ENCODE results near the gene OTC. TPM values are rescaled to one million over a fixed set of nuclear protein-coding genes. Genes with fewer than 3 reads are reported as not detected.

OTC gene
- total RNA-seq, 1 experiment from 2014 or later = not detected

DNA sequence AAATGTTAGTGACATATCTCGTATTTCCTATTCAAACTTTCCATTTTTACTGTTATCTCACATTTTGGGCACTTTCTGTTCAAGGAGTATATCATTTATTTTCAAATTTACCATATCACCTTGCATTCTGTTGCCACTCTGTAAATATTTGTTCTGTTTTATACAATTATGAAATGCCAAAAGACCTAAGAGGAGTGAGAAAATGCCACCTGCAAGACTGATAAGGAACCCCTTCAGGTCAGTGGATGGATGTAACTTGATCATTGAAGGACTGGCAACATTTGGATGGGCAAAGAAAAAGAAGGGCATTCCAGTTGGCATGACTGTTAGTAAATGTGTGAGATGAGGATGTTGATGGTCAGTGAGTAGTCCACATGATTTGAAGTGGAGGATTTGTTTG, 79.1 kb downstream of the OTC start:
- Histone ChIP-seq H4K91ac (ENCODE audit: insufficient read length, low read depth, low read length) (no peak overlapping the region), H2BK20ac (ENCODE audit: low read depth, low read length, poor library complexity, severe bottlenecking) (no peak overlapping the region), H3K27ac (ENCODE audit: insufficient read length, low read depth, low read length) (no peak overlapping the region), H3K56ac (ENCODE audit: insufficient read length, low read depth, low read length) (no peak overlapping the region), H4K8ac (replicated peaks; ENCODE audit: insufficient read length, low read depth, low read length) (no peak overlapping the region), H3K79me1 (ENCODE audit: insufficient read depth, low read depth, low read length, poor library complexity, severe bottlenecking) (no peaks in the 10 kb centered on the region), H3K79me2 (ENCODE audit: insufficient read depth, low read length) (no peaks in the 10 kb centered on the region), H2AK5ac (ENCODE audit: insufficient read length, low read length) (no peak overlapping the region), H3K27me3 (ENCODE audit: insufficient read depth, low read length) (no peaks in the 10 kb centered on the region), H3K23ac (ENCODE audit: insufficient read length, low read depth, low read length) (no peak overlapping the region), H2BK15ac (ENCODE audit: low read depth, low read length) (no peak overlapping the region), H2BK120ac (ENCODE audit: low read depth, low read length, poor library complexity, severe bottlenecking) (no peak overlapping the region), H4K5ac (ENCODE audit: insufficient read length, low read depth, low read length) (no peak overlapping the region), H3K9me3 (ENCODE audit: control insufficient read depth, low read depth, low read length) (no peaks in the 10 kb centered on the region), H4K20me1 (ENCODE audit: control insufficient read depth, insufficient read depth, insufficient read length) (no peaks in the 10 kb centered on the region), H3K4ac (ENCODE audit: low read depth, low read length) (no peak overlapping the region), H3K18ac (ENCODE audit: insufficient read length, low read depth, low read length) (no peak overlapping the region), H3K14ac (ENCODE audit: insufficient read depth, low read length) (no peak overlapping the region), H3K4me2 (ENCODE audit: insufficient read depth, insufficient read length, low read length) (no peak overlapping the region), H2BK12ac (ENCODE audit: insufficient read length, low read depth, low read length) (no peak overlapping the region), H2BK5ac (ENCODE audit: insufficient read length, low read length) (no peak overlapping the region), H3K4me1 (ENCODE audit: insufficient read depth, low read length) (no peaks in the 10 kb centered on the region), H3T11ph (ENCODE audit: low read length) (no peak overlapping the region), H3K9ac (ENCODE audit: extremely low read depth, insufficient read length, low read length) (no peak overlapping the region), H3K23me2 (ENCODE audit: insufficient read length, low read depth, low read length, poor library complexity, severe bottlenecking) (no peaks in the 10 kb centered on the region), H2AFZ (ENCODE audit: low read length) (no peak overlapping the region)
- no peaks in the 10 kb centered on the region; a peak in 1 of 7 replicates for H3K36me3 Mint-ChIP-seq (ENCODE audit: insufficient read depth in 1 of 3, low read depth in 3 of 3)
- no peaks in the 10 kb centered on the region for H3K4me1 Mint-ChIP-seq
- no peak overlapping the region for H3K4me3 Mint-ChIP-seq
- peaks cover 45 to 57% of the 10 kb centered on the region in 2 experiments for H3K9me3 Mint-ChIP-seq
- H3K27me3 Mint-ChIP-seq (ENCODE audit: low read depth) = no peaks in the 10 kb centered on the region
- TF ChIP-seq, protein P1, sequence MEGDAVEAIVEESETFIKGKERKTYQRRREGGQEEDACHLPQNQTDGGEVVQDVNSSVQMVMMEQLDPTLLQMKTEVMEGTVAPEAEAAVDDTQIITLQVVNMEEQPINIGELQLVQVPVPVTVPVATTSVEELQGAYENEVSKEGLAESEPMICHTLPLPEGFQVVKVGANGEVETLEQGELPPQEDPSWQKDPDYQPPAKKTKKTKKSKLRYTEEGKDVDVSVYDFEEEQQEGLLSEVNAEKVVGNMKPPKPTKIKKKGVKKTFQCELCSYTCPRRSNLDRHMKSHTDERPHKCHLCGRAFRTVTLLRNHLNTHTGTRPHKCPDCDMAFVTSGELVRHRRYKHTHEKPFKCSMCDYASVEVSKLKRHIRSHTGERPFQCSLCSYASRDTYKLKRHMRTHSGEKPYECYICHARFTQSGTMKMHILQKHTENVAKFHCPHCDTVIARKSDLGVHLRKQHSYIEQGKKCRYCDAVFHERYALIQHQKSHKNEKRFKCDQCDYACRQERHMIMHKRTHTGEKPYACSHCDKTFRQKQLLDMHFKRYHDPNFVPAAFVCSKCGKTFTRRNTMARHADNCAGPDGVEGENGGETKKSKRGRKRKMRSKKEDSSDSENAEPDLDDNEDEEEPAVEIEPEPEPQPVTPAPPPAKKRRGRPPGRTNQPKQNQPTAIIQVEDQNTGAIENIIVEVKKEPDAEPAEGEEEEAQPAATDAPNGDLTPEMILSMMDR (conservative IDR thresholded peaks at IDR 0.05) = no peak
- DNase-seq = no peak
- no peak overlapping the region for H3K27ac Mint-ChIP-seq
- no CpG with 5 or more reads among the region's 1 CpG for WGBS (ENCODE audit: extremely low coverage, insufficient read length, low lambda C conversion rate)
